Trophoblast cell (in vitro differentiated cells and primary cell): ENCODE data around the gene MAGI2.

Source experiments
- DNase-seq, 2 donors: peaks; one replicate each; pipeline ENCODE4 v3.0.0-alpha.2; 2016
- H2AFZ ChIP-seq: 2 replicates; pipeline ENCODE4 v1.6.1; 2013; ENCODE audit warnings: low read length, moderate library complexity, mild to moderate bottlenecking; ENCODE audit not compliant: insufficient read depth, poor library complexity
- H2AK5ac ChIP-seq: 2 replicates; pipeline ENCODE4 v1.6.1; 2013; ENCODE audit warnings: mild to moderate bottlenecking, low read length
- H2BK120ac ChIP-seq: 2 replicates; pipeline ENCODE4 v1.6.1; 2013; ENCODE audit warnings: low read length, mild to moderate bottlenecking, moderate library complexity; ENCODE audit not compliant: insufficient read depth, poor library complexity
- H2BK12ac ChIP-seq: 2 replicates; pipeline ENCODE4 v1.6.1; 2013; ENCODE audit warnings: mild to moderate bottlenecking, low read length, moderate library complexity
- H2BK5ac ChIP-seq: 2 replicates; pipeline ENCODE4 v1.6.1; 2013; ENCODE audit warnings: low read length, low read depth, moderate library complexity, mild to moderate bottlenecking; ENCODE audit not compliant: poor library complexity
- H3K14ac ChIP-seq: 2 replicates; pipeline ENCODE4 v1.6.1; 2013; ENCODE audit warnings: mild to moderate bottlenecking, low read length
- H3K18ac ChIP-seq: 2 replicates; pipeline ENCODE4 v1.6.1; 2013; ENCODE audit warnings: mild to moderate bottlenecking, low read length
- H3K23ac ChIP-seq: 2 replicates; pipeline ENCODE4 v1.6.1; 2013; ENCODE audit warnings: low read length
- H3K27ac ChIP-seq: 2 replicates; pipeline ENCODE4 v1.5.1; 2013; ENCODE audit warnings: low read depth, mild to moderate bottlenecking, inconsistent platforms, low read length, moderate library complexity
- H3K27me3 ChIP-seq: 2 replicates; pipeline ENCODE4 v1.6.1; 2013; ENCODE audit warnings: inconsistent platforms, mild to moderate bottlenecking, low read length, moderate library complexity; ENCODE audit not compliant: insufficient read depth
- H3K36me3 ChIP-seq, 2 experiments: 1 replicate in 1 of 2; 2 replicates in 1 of 2; pipeline ENCODE4 v1.6.1; 2013; ENCODE audit warnings: low read length in 2 of 2, mild to moderate bottlenecking in 2 of 2, moderate library complexity in 1 of 2; ENCODE audit not compliant: insufficient read depth in 2 of 2, control insufficient read depth in 1 of 2
- H3K4ac ChIP-seq: 2 replicates; pipeline ENCODE4 v1.6.1; 2013; ENCODE audit warnings: low read depth, mild to moderate bottlenecking, low read length, moderate library complexity
- H3K4me1 ChIP-seq, 2 experiments: 1 replicate in 1 of 2; 2 replicates in 1 of 2; pipeline ENCODE4 v1.6.1; 2013; ENCODE audit warnings: low read length in 2 of 2, mild to moderate bottlenecking in 2 of 2, moderate library complexity in 1 of 2; ENCODE audit not compliant: insufficient read depth in 2 of 2, control insufficient read depth in 1 of 2
- H3K4me2 ChIP-seq: 2 replicates; pipeline ENCODE4 v1.6.1; 2013; ENCODE audit warnings: inconsistent platforms, mild to moderate bottlenecking, low read length, moderate library complexity
- H3K4me3 ChIP-seq: 2 replicates; pipeline ENCODE4 v1.5.1; 2013; ENCODE audit warnings: mild to moderate bottlenecking, low read depth, low read length, inconsistent platforms
- H3K79me1 ChIP-seq: one replicate; pipeline ENCODE4 v1.6.1; 2013; ENCODE audit warnings: low read length
- H3K79me2 ChIP-seq: 2 replicates; pipeline ENCODE4 v1.6.1; 2013; ENCODE audit warnings: low read length, mild to moderate bottlenecking; ENCODE audit not compliant: control insufficient read depth, insufficient read depth, poor library complexity
- H3K9ac ChIP-seq: 2 replicates; pipeline ENCODE4 v1.6.1; 2013; ENCODE audit warnings: mild to moderate bottlenecking, low read length
- H3K9me3 ChIP-seq: 2 replicates; pipeline ENCODE4 v1.6.1; 2013; ENCODE audit warnings: low read depth, mild to moderate bottlenecking, control low read depth, inconsistent platforms, low read length; ENCODE audit not compliant: insufficient read depth
- H4K12ac ChIP-seq: 2 replicates; pipeline ENCODE4 v1.6.1; 2013; ENCODE audit warnings: low read depth, mild to moderate bottlenecking, low read length, moderate library complexity
- H4K8ac ChIP-seq: 2 replicates; pipeline ENCODE4 v1.6.1; 2013; ENCODE audit warnings: low read depth, mild to moderate bottlenecking, low read length, moderate library complexity
- H4K91ac ChIP-seq: one replicate; pipeline ENCODE4 v1.6.1; 2013; ENCODE audit warnings: low read depth, mild to moderate bottlenecking, low read length, moderate library complexity
- WGBS: extraction: QIAGEN DNeasy Blood & Tissue Kit; methylation state at CpG from one replicate; pipeline ENCODE4 v1.1.7; 2013; ENCODE audit warnings: missing lambda C conversion rate; ENCODE audit not compliant: insufficient read length, insufficient coverage; ENCODE audit errors: extremely low coverage; 5-methylcytosine and 5-hydroxymethylcytosine counted together

Gene MAGI2

DNA sequence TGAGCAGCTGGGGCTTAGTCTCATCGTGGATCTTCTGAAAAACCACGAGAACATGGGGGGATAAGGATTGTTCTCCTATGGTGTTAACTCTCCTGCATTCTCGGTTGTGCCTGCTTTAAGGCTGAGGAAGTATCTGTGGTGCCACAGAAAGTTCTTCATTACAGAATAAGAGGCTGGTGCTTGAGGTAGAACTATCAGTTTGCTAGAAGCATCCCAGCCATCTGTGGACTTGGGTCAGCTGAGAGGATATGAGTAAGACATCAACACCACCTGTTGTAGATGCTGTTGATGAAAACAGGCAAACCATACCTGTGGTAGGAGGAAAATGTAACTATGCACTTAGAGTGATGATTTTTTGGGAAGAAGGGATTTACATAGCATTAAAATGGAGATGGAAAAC is 1238.3 kb downstream of the MAGI2 start:
- WGBS, result no CpG with 5 or more reads among the region's 3 CpGs
- no peak overlapping the region for H3K4ac ChIP-seq
- no peak overlapping the region for H4K91ac ChIP-seq
- H3K79me2 ChIP-seq, result no peaks in the 10 kb centered on the region
- no peaks in the 10 kb centered on the region for H3K36me3 ChIP-seq
- no peak overlapping the region for H3K14ac ChIP-seq
- no peak overlapping the region for H3K23ac ChIP-seq
- no peak overlapping the region for H4K12ac ChIP-seq
- no peaks in the 10 kb centered on the region for H3K27me3 ChIP-seq
- no peak overlapping the region for H2AK5ac ChIP-seq
- no peak overlapping the region for H2BK5ac ChIP-seq
- no peak overlapping the region for H2AFZ ChIP-seq
- H3K4me1 ChIP-seq, result no peaks in the 10 kb centered on the region
- H3K79me1 ChIP-seq, result no peaks in the 10 kb centered on the region
- no peak overlapping the region for H3K9ac ChIP-seq
- H3K18ac ChIP-seq, result no peak overlapping the region
- H3K4me3 ChIP-seq, result no peak overlapping the region
- no peak overlapping the region for H2BK120ac ChIP-seq
- no peak overlapping the region for H2BK12ac ChIP-seq
- no peak for DNase-seq
- no peak overlapping the region for H3K4me2 ChIP-seq
- no peak overlapping the region for H4K8ac ChIP-seq
- no peak overlapping the region for H3K27ac ChIP-seq
- peaks cover 2% of the 10 kb centered on the region for H3K9me3 ChIP-seq

DNA sequence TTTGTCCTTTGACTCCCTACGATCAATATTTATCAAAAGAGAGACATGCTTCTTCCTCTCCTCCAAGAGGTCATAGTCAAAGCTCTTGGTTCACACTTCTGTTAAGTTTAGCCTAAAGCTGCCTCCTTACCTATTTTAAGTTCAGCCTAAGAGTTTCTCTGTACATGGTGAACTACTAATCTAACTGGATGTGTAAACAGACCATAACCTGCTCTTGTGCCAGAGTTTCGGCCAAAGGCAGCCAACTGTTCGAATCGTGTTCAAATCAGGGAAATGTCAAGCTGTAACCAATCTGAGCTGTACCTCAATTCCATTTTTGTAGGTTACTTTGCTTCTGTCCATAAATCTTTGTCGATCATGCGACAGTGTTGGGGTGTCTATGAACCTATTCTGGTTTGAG is 1240.1 kb downstream of the MAGI2 start:
- no peaks in the 10 kb centered on the region for H3K79me2 ChIP-seq
- DNase-seq, result no peak
- no peak overlapping the region for H3K9ac ChIP-seq
- H2AK5ac ChIP-seq, result no peak overlapping the region
- H3K4me1 ChIP-seq, result no peaks in the 10 kb centered on the region
- H2BK12ac ChIP-seq, result no peak overlapping the region
- H4K8ac ChIP-seq, result no peak overlapping the region
- no peak overlapping the region for H3K27ac ChIP-seq
- H3K14ac ChIP-seq, result no peak overlapping the region
- peaks cover 2% of the 10 kb centered on the region for H3K9me3 ChIP-seq
- no peak overlapping the region for H2AFZ ChIP-seq
- H3K79me1 ChIP-seq, result no peaks in the 10 kb centered on the region
- no peak overlapping the region for H3K23ac ChIP-seq
- H3K36me3 ChIP-seq, result no peaks in the 10 kb centered on the region
- no peak overlapping the region for H3K4ac ChIP-seq
- no CpG with 5 or more reads among the region's 6 CpGs for WGBS
- H3K4me2 ChIP-seq, result no peak overlapping the region
- no peak overlapping the region for H3K4me3 ChIP-seq
- no peak overlapping the region for H2BK5ac ChIP-seq
- no peak overlapping the region for H3K18ac ChIP-seq
- H4K12ac ChIP-seq, result no peak overlapping the region
- no peak overlapping the region for H4K91ac ChIP-seq
- H2BK120ac ChIP-seq, result no peak overlapping the region
- no peaks in the 10 kb centered on the region for H3K27me3 ChIP-seq

DNA sequence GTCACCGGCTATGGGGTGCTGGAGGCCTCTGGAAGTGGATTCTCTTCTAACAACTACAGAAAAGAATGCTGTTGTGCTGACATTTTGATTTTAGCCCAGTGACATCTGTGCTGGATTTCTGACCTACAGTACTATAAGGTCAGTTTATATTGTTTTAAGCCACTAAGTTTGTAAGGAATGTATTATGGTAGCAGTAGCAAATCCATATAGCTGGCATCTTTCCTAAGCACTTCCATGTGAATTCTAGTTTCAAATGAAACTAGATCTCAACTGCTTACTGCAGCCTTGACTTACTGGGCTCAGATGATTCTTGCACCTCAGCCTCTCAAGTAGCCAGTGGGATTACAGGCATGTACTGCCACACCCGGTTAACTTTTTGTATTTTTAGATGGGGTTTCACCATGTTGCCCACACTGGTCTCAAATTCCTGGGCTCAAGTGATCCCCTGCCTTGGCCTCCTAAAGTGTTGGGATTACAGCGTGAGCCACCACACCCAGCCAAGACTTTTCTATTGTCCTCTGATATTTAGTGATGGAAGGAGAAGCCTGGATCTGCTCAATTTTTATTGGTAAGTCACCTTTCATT is 1240.9 kb downstream of the MAGI2 start:
- no peak overlapping the region for H3K4me2 ChIP-seq
- no peak overlapping the region for H2BK12ac ChIP-seq
- H2AK5ac ChIP-seq, result no peak overlapping the region
- WGBS, result no CpG with 5 or more reads among the region's 3 CpGs
- no peak overlapping the region for H3K4me3 ChIP-seq
- H3K18ac ChIP-seq, result no peak overlapping the region
- H3K9ac ChIP-seq, result no peak overlapping the region
- no peaks in the 10 kb centered on the region for H3K27me3 ChIP-seq
- no peaks in the 10 kb centered on the region for H3K79me1 ChIP-seq
- no peak overlapping the region for H3K14ac ChIP-seq
- no peak overlapping the region for H3K4ac ChIP-seq
- H3K4me1 ChIP-seq, result no peaks in the 10 kb centered on the region
- no peak overlapping the region for H2AFZ ChIP-seq
- no peaks in the 10 kb centered on the region for H3K36me3 ChIP-seq
- peaks cover 2% of the 10 kb centered on the region for H3K9me3 ChIP-seq
- no peak overlapping the region for H2BK120ac ChIP-seq
- H4K8ac ChIP-seq, result no peak overlapping the region
- no peaks in the 10 kb centered on the region for H3K79me2 ChIP-seq
- no peak overlapping the region for H4K12ac ChIP-seq
- no peak overlapping the region for H2BK5ac ChIP-seq
- DNase-seq, result no peak
- no peak overlapping the region for H4K91ac ChIP-seq
- no peak overlapping the region for H3K27ac ChIP-seq
- H3K23ac ChIP-seq, result no peak overlapping the region

DNA sequence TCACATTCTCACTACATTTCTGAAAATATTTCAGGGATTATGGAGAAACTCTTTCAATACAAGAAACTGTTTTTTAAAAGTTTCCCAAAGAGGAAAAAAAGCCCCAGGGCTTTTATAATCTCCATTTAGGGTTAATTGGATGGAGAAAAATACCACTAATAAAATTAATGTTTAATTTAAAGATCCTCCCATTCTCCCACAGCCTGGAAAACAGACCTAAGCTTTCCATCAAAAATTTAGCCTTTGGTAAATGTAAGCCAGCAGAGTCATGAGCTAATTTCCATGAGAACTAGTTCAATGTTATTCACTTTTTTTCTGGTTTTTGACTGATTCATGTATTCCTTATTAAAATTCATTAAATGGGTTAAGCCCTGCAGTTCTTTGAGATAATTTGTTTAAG is 1246.2 kb downstream of the MAGI2 start:
- H3K4me2 ChIP-seq, result no peak overlapping the region
- H3K9ac ChIP-seq, result no peak overlapping the region
- H4K8ac ChIP-seq, result no peak overlapping the region
- no peak overlapping the region for H4K12ac ChIP-seq
- H3K4ac ChIP-seq, result no peak overlapping the region
- no peak overlapping the region for H2AFZ ChIP-seq
- no peaks in the 10 kb centered on the region for H3K79me2 ChIP-seq
- no peaks in the 10 kb centered on the region for H3K36me3 ChIP-seq
- H4K91ac ChIP-seq, result no peak overlapping the region
- no peak overlapping the region for H3K14ac ChIP-seq
- no peak overlapping the region for H3K18ac ChIP-seq
- no peaks in the 10 kb centered on the region for H3K79me1 ChIP-seq
- no peaks in the 10 kb centered on the region for H3K4me1 ChIP-seq
- no peaks in the 10 kb centered on the region for H3K9me3 ChIP-seq
- H3K4me3 ChIP-seq, result no peak overlapping the region
- no peak overlapping the region for H2BK120ac ChIP-seq
- H3K27ac ChIP-seq, result no peak overlapping the region
- no peaks in the 10 kb centered on the region for H3K27me3 ChIP-seq
- no peak for DNase-seq
- H2AK5ac ChIP-seq, result no peak overlapping the region
- no peak overlapping the region for H3K23ac ChIP-seq
- no peak overlapping the region for H2BK5ac ChIP-seq
- H2BK12ac ChIP-seq, result no peak overlapping the region
